HG03139 (cell line): Measurements from ENCODE around the gene CAVIN2.

Source experiments
- ATAC-seq: cut with Tn5 transposase; IDR thresholded peaks from one replicate; pipeline ENCODE4 v1.9.1; 2021; ENCODE audit not compliant: unreplicated experiment

CAVIN2 gene, protein sequence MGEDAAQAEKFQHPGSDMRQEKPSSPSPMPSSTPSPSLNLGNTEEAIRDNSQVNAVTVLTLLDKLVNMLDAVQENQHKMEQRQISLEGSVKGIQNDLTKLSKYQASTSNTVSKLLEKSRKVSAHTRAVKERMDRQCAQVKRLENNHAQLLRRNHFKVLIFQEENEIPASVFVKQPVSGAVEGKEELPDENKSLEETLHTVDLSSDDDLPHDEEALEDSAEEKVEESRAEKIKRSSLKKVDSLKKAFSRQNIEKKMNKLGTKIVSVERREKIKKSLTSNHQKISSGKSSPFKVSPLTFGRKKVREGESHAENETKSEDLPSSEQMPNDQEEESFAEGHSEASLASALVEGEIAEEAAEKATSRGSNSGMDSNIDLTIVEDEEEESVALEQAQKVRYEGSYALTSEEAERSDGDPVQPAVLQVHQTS

DNA sequence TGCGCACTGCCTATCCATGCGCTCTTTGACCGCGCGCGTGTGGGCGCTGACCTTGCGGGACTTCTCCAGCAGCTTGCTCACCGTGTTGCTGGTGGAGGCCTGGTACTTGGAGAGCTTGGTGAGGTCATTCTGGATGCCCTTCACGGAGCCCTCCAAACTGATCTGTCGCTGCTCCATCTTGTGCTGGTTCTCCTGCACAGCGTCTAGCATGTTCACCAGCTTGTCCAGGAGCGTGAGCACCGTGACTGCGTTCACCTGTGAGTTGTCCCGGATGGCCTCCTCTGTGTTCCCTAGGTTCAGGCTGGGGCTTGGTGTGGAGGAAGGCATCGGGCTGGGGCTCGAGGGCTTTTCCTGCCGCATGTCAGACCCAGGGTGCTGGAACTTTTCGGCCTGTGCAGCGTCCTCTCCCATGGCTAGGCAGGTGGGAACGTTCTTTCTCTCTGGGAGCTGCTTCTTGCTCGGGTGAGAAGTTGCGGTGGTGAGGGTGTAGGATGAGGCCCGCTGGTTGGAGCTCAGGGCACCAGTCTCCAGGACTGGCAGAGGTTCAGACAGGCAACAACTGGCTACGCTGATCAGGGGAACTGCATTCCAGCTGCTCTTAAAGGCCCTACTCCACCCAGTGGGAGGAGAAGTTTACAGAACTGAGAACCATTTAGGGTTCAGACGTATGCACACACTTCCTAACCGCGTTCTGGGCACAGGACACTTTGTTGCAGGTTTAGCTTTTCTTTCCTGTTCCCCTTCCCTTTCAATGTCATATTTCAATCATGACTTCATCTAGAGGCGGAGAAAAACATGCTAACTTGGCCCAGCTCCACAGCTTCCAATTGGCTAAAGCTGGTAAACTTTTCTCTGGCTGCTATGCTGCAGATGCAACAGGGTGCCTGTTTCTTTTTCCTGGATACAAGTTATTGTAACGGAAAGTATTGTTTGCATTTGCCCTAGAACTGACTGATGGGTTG is at the start of gene CAVIN2:
Gene CAVIN2, minus strand, starts transcription at position 574 of the 962 bp plus-strand sequence. Its CDS starts 163 bp downstream, at position 411.
- ATAC-seq = no peak

DNA sequence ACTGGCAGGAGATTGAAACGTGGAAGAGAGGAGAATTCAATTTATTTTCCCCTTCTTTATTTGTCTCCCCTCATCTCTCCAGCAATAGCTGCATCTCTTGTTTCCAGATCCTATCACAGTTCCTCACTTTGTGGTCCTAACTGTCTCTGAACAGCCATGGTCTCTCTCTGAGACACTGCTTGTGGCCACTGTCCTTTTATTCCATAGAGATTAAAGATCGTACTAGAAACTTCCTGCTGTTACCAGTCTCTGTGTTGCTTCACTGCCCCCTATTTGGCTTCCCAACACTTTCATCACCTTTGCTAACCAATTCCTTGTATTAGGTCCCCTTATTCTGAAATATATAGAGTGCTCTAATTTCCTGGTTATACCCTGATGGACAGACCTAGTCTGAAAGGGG is 48.9 kb upstream of the CAVIN2 start:
- ATAC-seq = no peak

DNA sequence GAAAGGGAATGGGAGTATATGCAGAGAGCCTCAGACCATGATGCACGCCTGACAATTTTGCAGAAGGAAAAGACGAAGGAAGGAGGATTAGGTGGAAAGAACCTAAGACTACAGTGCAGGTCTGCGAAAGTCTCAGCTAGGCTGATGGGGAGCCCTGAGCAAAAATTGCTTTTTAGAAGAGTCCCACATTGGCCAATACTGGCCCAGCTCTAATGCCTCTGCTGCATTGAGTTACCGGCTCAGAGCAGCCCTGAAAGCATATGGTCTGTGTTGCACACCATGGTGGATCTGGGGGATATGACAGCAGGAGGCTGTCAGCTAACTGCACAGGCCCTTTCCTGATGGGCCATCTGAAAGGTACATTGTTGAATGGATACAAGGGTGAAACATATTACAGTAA is 48.3 kb upstream of the CAVIN2 start:
- no peak for ATAC-seq

DNA sequence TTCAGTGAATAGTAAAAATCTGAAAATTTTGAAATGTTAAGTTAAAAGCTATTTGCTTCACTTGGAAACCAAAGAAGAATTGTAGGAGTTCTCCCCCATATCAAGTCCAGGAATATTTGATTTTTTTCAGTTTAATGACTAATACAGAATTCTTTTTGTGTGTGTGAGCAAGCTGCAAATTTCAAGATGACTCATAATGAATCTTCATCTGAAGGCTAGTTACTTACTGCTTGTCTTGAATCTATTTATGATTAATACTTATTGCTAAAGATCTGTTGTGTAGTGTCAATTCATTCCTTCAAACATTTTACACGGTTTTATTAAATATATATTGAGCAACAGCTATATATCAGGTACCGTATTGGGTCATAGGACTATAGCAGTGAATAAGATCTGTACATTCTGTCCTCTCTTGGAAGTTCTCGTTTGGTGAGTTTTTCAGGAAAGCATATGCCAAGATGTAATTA is 47.8 kb upstream of the CAVIN2 start:
- no peak for ATAC-seq

DNA sequence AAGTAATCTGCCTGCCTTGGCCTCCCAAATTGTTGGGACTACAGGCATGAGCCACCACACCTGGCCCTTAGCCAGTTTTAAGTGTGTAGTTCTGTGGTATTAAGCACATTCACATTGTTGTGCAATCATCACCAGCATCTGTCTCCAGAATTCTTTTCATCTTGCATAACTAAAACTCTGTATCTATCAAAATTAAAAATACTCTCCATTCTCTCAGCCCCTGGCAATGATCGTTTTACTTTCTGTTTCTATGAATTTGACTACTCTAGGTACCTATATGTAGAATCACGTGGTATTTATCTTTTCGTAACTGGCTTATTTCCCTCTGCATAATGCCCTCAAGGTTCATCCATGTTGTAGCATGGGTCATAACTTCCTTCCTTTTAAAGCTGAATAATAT is 45.5 kb upstream of the CAVIN2 start:
- ATAC-seq = no peak

DNA sequence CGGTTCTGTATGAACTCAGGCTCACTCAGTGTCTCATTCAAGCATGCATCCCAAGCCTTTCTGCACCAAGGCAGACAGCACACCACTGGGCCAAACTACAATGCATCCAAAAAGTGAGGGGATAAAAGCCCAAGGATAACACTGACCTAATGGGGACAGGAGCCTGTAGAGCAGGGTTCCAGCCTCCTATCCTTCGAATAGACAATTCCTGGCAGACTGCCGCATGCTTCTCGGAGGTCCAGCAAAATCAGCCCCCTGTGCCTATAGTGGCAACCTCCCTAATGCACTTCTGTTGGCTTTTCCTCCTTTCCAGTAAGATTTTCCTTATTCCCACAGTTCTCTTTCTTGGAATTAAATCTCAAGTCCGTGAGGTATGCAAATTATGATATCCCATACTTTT is 44.8 kb upstream of the CAVIN2 start:
- ATAC-seq = no peak

DNA sequence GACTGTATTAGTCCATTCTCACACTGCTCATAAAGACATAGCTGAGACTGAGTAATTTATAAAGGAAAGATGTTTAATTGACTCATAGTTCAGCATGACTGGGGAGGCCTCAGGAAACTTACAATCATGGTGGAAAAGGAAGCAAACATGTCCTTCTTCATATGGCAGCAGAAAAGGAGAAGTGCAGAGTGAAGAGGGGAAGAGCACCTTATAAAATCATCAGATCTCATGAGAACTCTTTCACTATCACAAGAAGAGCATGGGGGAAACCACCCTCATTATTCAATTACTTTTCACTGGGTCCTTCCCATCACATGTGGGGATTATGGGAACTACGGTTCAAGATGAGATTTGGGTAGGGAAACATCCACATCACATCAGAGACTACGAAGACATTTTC is 43.0 kb upstream of the CAVIN2 start:
- no peak for ATAC-seq

DNA sequence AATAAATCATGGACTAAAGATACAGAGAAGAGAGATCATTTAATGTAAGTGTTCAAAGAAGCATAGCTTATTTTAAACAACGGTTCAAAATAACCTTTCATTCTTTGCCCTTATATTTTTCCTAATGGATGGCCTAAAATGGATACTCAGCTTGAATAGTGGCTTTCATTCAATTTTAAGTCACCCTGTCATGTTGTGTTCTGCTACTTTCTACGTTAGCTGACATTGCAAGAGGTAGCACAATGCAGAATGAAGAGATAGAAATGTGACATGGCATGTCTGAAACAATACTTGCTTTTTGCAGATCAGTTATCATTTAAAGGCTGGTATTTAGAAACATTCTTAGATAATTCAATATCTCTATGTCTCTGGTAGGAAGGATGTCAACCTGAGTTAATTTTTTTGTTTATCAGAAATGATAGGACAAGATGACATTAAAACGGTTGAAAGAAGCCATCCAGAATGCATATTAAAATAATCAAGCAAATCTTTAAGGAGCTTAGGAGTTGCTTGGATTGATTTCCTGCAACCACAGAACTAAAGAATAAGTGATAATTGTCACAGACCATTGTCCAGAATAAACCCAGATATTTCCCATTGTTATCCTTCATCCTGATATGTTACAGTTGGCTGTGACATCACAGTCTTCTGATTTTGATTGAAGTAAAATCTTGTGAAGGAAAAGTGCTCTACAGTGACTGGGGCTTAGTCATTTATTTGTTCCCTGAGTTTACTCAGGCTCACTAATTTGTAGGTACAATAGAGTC is 41.7 kb upstream of the CAVIN2 start:
- no peak for ATAC-seq

DNA sequence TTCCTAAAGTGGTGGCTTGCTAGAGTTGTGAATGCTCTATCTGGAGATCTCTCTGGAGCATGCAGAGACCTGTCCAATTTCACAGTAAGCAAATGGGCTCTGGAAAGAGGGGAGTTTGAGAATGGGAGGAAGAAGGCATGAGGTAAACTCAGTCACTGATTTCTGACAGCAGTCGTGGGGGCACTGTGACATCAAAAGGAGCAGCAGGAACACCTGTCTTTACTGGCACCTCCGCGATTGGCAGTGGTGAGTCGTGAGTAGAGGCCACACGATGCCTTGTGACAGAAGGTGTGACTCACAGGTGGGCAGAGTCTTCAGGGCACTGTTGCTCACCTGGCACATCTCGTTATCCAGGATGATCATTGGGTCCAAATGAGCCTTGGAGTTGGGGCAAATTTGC is 38.8 kb upstream of the CAVIN2 start:
- ATAC-seq = no peak

DNA sequence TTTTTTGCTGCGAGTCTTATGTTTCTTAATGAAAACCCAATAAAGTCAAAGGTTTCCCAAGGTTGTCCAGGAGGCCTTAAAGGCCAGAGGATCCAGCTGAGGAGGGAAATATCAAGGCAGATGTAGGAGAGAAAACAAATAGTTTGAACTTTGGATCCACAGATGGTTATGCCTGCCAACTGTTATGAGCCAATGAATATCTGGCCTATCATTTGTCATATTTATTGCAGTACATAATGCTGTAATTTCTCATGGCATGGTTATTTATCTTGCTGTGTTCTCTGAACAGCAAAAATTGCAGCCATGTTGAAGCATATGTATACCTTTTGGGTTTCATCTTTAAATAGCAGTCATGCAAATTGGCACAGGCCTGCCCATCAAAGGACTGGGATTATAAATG is 38.2 kb upstream of the CAVIN2 start:
- no peak for ATAC-seq

DNA sequence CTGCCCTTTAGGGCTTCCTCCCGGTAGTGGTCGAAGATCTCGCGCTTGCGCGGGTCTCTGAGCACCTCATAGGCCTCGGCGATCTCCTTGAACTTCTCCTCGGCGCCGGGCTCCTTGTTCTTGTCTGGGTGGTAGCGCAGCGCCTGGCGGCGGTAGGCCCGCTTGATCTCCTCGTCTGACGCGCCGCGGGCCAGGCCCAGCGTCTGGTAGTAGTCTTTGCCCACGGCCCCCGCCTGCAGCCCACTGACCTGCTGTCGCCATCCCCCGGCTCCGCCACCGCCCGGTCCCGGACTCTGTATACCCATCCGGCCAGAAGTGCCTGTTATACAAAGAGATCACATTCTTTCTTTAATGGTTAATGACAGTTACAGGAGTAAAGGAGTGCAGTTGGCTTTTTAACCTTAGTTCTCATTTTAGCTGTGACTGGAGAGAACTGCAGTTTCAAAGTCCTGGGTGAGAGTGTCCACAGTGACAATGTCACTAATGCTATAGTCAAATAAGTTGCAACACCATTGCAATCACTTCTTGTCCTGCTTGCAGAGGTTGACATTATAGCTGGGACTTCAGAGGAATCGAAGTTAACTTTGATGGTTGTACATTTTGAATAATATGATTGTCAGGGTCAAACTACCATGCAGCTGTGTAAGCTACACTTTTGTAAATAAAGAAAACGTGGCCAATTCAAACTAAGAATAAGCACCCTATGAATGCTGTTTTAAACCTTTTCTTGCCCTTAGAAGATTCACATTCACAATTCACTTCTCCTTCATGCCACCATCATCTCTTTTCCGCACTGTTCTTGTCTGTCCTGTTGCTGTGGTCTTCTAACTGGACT is 35.3 kb upstream of the CAVIN2 start:
- ATAC-seq = no peak

DNA sequence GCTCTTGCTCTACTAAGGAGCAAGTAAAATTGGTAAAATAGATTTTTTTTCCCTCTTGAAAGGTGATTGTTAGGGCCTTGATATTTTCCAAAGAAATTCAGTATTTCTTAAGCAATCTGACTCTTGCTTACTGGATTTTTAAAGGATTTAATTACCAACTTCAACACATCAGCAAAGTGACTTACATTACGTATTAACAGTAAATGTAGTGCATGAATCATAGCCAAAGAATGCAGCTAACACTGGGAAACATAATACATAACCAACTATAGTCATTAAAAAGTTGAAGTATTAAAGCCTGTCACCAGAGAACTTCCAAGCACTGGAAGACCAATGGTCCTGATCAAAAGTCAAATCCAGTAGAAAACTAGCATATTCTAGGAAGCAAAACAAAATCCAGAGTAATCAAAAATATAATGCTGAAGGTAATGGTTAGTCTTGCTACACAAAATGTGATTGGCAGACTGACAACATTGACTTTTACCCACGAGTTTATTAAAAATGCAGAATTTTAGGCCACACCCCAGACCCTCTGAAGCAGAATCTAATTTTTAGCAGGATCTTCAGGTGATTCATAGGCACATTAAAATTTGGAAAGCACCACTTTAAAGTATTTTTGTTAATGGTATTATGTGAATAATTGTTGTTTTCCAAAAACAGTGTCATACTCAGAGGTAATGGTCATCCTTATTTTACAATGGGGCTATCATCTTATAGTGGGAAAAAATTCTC is 31.8 kb upstream of the CAVIN2 start:
- ATAC-seq = no peak

DNA sequence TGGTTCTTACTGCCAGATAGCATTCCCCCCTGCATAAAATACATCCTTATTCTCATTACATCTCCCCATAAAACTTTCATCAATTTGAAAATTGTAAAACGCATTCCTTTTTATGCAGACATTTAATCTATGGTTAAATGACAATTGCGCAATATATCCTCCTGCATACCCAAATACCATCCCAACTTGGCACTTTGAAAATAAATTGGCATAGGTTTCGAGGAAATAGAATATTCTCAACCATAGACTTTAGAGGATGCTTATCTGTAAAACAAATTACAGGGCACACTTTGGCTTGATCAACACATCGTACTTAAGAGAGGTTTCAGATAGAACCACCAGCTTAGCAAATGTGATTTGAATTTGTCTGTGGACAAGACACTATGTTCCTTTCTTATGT is 31.0 kb upstream of the CAVIN2 start:
- ATAC-seq = no peak

DNA sequence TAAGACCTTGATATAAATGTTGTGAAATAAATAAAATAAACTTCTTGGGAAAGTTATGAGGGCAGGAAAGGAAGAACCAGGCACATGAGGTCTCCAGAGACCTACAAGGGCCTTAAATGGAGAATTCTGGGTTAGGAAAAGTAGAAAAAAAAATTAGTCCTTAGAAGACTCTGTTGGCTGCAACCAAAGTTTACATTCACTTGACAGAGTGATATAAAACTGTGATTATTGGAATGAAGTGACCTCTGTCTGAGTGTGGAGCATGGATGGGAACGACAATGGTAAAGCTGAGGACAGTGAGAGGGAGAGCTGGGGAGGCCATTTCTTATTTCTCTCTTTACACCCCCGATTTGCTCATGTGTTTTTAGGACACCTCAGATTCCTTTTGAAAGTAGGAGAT is 29.0 kb upstream of the CAVIN2 start:
- ATAC-seq = no peak

DNA sequence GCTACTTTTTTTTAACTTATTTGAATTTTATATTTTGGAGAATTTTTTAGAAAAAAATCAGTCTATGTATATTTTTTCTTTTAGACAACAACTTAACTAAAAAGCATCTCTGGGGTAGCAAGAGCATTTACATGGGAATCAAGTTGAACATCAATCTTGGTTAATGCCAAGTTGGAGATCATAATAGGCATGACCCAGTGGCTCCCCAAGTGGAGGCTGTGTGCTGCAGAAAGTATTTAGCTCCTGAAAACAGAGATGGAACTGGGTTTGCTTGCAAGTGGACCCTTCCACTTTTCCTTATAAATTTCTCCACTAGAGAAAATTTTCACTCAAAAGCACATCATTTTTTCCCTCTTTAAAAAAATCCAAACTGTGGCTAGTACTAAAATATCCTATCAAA is 23.9 kb upstream of the CAVIN2 start:
- ATAC-seq = no peak

DNA sequence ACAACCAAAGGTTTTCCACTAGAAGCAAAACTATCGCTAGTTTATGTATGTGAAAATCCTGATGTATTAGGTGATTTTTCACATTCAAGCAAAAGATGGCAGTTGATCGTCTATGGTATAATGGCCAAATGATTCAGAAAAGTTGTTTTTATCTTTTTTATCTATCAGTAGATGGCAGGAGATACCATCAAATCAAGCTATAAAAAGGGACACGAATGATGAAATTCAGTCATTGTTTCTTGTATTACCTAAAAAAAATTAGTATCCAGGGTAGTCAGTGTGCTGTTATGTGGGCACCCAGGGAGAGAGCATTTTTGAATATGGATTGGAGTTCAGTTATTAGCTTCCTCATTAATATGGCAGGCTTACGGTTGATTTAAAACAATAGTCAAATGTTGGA is 22.9 kb upstream of the CAVIN2 start:
- no peak for ATAC-seq

DNA sequence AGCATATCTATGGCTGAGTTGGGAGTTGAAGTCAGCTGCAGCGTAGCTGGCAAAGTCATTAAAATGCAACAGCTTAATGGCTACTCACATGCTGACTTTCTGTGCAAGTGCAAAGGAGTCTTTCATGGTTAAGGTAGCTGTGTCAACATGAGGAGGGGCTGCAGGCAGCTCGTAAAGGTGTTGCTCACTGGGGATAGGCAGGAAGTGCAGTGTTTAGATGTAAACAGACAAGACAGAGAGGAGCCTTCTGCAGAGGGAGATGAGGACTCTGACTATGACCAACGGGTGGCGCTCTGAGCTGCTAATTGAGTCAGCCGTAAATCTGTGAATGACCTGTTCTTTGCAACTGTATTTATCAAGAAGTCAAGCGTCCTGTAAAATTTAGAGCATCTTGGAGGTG is 22.3 kb upstream of the CAVIN2 start:
- ATAC-seq = no peak

DNA sequence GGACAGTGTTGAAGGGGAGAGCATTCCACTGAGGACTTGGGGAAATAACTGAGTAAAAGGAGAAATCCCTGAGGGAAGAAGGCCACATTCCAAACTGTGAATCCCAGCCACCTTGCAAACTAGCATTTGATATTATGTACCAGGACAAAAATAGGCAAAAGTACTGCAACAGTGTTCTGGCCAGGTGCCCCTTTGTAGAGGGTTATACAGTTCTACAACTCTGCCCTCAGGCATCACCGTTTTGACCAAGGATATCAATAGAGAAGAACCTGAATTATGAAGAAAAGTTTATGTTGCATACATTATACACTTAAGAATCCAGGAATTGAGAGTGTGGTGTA is 20.6 kb upstream of the CAVIN2 start:
- ATAC-seq = no peak

DNA sequence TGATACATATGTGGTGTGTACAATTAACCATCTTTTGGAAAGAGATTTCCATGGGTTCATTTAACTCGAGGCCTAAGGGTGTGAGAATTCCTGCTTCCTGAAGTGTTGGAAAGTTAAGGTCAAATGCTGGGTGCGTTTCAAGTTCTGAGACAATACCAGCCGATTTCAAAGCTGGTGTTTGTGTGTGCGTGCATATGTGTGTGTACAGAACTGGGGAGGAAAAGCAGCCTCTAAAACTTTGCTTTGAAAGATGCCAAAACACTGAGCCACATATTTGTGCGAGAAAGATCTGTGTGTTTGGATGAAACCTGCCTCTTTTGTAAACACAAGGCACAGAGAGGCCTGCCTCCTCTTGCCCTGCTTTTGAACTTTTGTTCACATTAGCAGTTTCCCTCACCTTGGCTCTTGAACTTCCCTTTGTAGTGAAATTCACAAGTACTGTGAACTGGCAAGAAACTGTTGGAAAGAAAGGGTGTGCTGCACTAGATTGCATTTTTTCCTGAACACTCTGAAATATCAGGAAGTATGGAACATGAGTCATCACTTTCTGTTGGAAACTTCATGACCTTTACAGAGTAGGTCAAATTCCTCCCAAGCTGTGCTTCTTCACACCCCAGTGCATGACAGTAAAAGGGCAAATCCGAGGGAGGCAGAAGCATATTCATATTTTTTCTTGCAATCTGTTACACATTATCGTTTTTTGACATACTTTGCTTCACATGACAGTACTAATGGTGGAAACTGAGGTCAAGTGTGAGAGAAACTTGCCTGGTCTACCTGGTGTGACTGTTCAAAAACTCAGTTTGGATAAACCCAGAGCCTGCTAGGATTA is 20.0 kb upstream of the CAVIN2 start:
- ATAC-seq = no peak
